Stomach (tissue), 9 donors: ENCODE measurements around the gene PI4KB. TPM values are rescaled to one million over a fixed set of nuclear protein-coding genes. Genes with fewer than 3 reads are reported as not detected.

Experiments used
- DNase-seq, 2 donors: peaks; one replicate each; pipeline versions ENCODE4 v3.0.0 to v3.0.0-alpha.2; 2013 to 2019
- H3K27ac ChIP-seq, 5 donors: fragments of 200-600 bp in 4 of 5; sonication (generic) in 4 of 5; one replicate each; pipeline ENCODE4 v1.5.1; 2013 to 2019; ENCODE audit warnings: mild to moderate bottlenecking in 1 of 5, moderate library complexity in 1 of 5
- H3K27me3 ChIP-seq, 3 donors: fragments of 200-600 bp; sonication (generic); one replicate each; pipeline ENCODE4 v1.5.1; 2017 to 2019; ENCODE audit warnings: mixed run types in 1 of 3
- H3K36me3 ChIP-seq, 4 donors: fragments of 200-600 bp; sonication (generic); 1 replicate in 3 of 4; 2 replicates in 1 of 4; pipeline ENCODE4 v1.5.1; 2016 to 2019
- H3K4me1 ChIP-seq, 4 donors: fragments of 200-600 bp; sonication (generic); one replicate each; pipeline ENCODE4 v1.5.1; 2016 to 2019
- H3K4me3 ChIP-seq, 4 donors: fragments of 200-600 bp; sonication (generic) in 3 of 4; one replicate each; pipeline ENCODE4 v1.5.1; 2016 to 2019; ENCODE audit warnings: mild to moderate bottlenecking in 1 of 4
- H3K9me3 ChIP-seq, 4 donors: fragments of 200-600 bp; sonication (generic); one replicate each; pipeline ENCODE4 v1.5.1; 2016 to 2019
- CTCF ChIP-seq, 7 experiments: fragments of 450-650 bp in 4 of 7; fragments of 200-600 bp in 3 of 7; sonication (generic) in 3 of 7; IDR thresholded peaks; one replicate each; pipeline ENCODE4 v1.5.1; 2016 to 2019; ENCODE audit warnings: antibody characterized with exemption in 7 of 7, control low read depth in 2 of 7, mild to moderate bottlenecking in 1 of 7
- EP300 ChIP-seq: sonication (generic); formaldehyde crosslinking; IDR thresholded peaks from one replicate; pipeline ENCODE4 v1.6.1; 2017; ENCODE audit warnings: antibody characterized with exemption
- POLR2A ChIP-seq, 4 donors: fragments of 450-650 bp; IDR thresholded peaks; one replicate each; pipeline ENCODE4 v1.6.1; 2016; ENCODE audit warnings: antibody characterized with exemption in 4 of 4, control low read depth in 2 of 4, mild to moderate bottlenecking in 1 of 4, moderate library complexity in 1 of 4
- POLR2AphosphoS5 ChIP-seq, 3 donors: sonication (generic); formaldehyde crosslinking; IDR thresholded peaks; one replicate each; pipeline ENCODE4 v1.6.1; 2016; ENCODE audit warnings: antibody characterized with exemption in 3 of 3
- WGBS, 5 donors: extraction: QIAGEN DNeasy Blood & Tissue Kit in 3 of 5; methylation state at CpG; one replicate each; pipeline versions ENCODE4 v1.1.5 to v1.1.7; 2013 to 2018; 5-methylcytosine and 5-hydroxymethylcytosine counted together
- intact Hi-C: fragments of 100-400 bp; cut with DNase I; formaldehyde crosslinking; loops from one replicate; pipeline ENCODE4 v1.15.1; 2023; ENCODE audit warnings: low total_unique reads
- polyA plus RNA-seq, 3 donors: library from polyadenylated mRNA; stranded (reverse); fragments of 200-250 nt; gene quantifications; one replicate each; pipeline ENCODE4 v1.2.3, GENCODE V29; 2013
- total RNA-seq, 5 donors: library from RNA; depleted of rRNA; stranded (reverse); fragments of >200 nt; gene quantifications; one replicate each; pipeline versions ENCODE4 v1.1.0 to v1.2.3, GENCODE V29; 2014 to 2016
- donor health status: healthy with polysubstance abuse.
- donor health status: Bipolar disorder and iron deficiency.
- donor health status: healthy.

Gene PI4KB
- total and polyA plus RNA-seq, 8 donors = 24.1 to 187 (median 45.3) TPM

- Histone ChIP-seq H3K36me3 (peaks cover 81 to 96% (median 96%) of the 10 kb centered on the region in 4 donors), H3K27ac (no peak overlapping the region), H3K9me3 (no peaks in the 10 kb centered on the region), H3K27me3 (no peaks in the 10 kb centered on the region), H3K4me1 (peaks cover 0 to 30% (median 10%) of the 10 kb centered on the region in 4 donors), H3K4me3 (no peak overlapping the region)
- 72 to 84% (median 79%) methylated on average over 11 to 18 of the region's 18 CpGs for WGBS, 5 donors
- no peak for DNase-seq
- TF ChIP-seq EP300 = no peak
- intact Hi-C loops = no loop called here
These were observed 37.9 kb downstream of the PI4KB start for GRCh38 chr1:151289080-151289935.

GRCh38 chr1:151288502-151288901 lies 38.7 kb downstream of the PI4KB start:
- no peaks in the 10 kb centered on the region for H3K9me3 ChIP-seq
- H3K36me3 ChIP-seq = peaks cover 74 to 88% (median 88%) of the 10 kb centered on the region in 4 donors
- 82 to 87% (median 86%) methylated on average over 13 to 14 of the region's 14 CpGs for WGBS, 5 donors
- no peak overlapping the region for H3K27ac ChIP-seq
- intact Hi-C loops = no loop called here
- no peak overlapping the region for H3K4me3 ChIP-seq
- TF ChIP-seq EP300 (no peak), CTCF (IDR thresholded peaks at IDR 0.05) (no peak), POLR2A (IDR thresholded peaks at IDR 0.05) (no peak), POLR2AphosphoS5 (IDR thresholded peaks at IDR 0.05) (no peak)
- no peaks in the 10 kb centered on the region for H3K27me3 ChIP-seq
- DNase-seq = no peak
- H3K4me1 ChIP-seq = peaks cover 7 to 38% (median 18%) of the 10 kb centered on the region in 4 donors

- intact Hi-C loops = no loop called here
- no peak overlapping the region for H3K27ac ChIP-seq
- 88 to 92% (median 91%) methylated on average over 13 to 22 of the region's 22 CpGs for WGBS, 5 donors
- H3K9me3 ChIP-seq = no peaks in the 10 kb centered on the region
- DNase-seq = no peak
- no peak overlapping the region for H3K4me3 ChIP-seq
- peaks cover 12 to 44% (median 24%) of the 10 kb centered on the region in 4 donors for H3K4me1 ChIP-seq
- peaks cover 69 to 83% (median 82%) of the 10 kb centered on the region in 4 donors for H3K36me3 ChIP-seq
- no peaks in the 10 kb centered on the region for H3K27me3 ChIP-seq
- TF ChIP-seq POLR2A (IDR thresholded peaks at IDR 0.05) = no peak
- TF ChIP-seq EP300 = no peak
- TF ChIP-seq CTCF (IDR thresholded peaks at IDR 0.05) = no peak
These were observed 39.3 kb downstream of the PI4KB start for GRCh38 chr1:151287767-151288500.

- intact Hi-C loops = no loop called here
- Histone ChIP-seq H3K27ac (no peak overlapping the region), H3K36me3 (peaks cover 63 to 77% (median 76%) of the 10 kb centered on the region in 4 donors), H3K4me3 (no peak overlapping the region), H3K4me1 (peaks cover 12 to 44% (median 27%) of the 10 kb centered on the region in 4 donors), H3K9me3 (no peaks in the 10 kb centered on the region), H3K27me3 (no peaks in the 10 kb centered on the region)
- TF ChIP-seq EP300 = no peak
- no peak for TF ChIP-seq CTCF (IDR thresholded peaks at IDR 0.05)
- TF ChIP-seq POLR2A (IDR thresholded peaks at IDR 0.05) = no peak
- no peak for DNase-seq
- WGBS, 5 donors = 79 to 100% (median 88%) methylated on average over 3 to 7 of the region's 7 CpGs
These were observed 39.9 kb downstream of the PI4KB start for GRCh38 chr1:151287341-151287699.
